Activated T-cell treated with anti-CD3 and anti-CD28 coated beads for 4 hours (primary cell): ENCODE measurements around the gene ICA1.
"Not testable (repeated sequence)": the region's sequence is repeated elsewhere in the genome, so short reads cannot be mapped to it uniquely, and the experiment has no call there.

Experiments used
- DNase-seq: peaks from one replicate; pipeline ENCODE4 v3.0.0-alpha.2; 2020

ICA1 gene

GRCh38 chr7:8089036-8089780 lies 172.8 kb downstream of the ICA1 start:
- DNase-seq, result no peak

- no peak for DNase-seq
These were observed 175.7 kb downstream of the ICA1 start for GRCh38 chr7:8086239-8086638.

GRCh38 chr7:8085420-8085819 lies 176.5 kb downstream of the ICA1 start:
- no peak for DNase-seq

GRCh38 chr7:8084836-8085235 lies 177.1 kb downstream of the ICA1 start:
- DNase-seq, result no peak

- DNase-seq, result no peak
These were observed 179.2 kb downstream of the ICA1 start for GRCh38 chr7:8082762-8083161.

GRCh38 chr7:8078418-8078817 lies 183.5 kb downstream of the ICA1 start:
- no peak for DNase-seq

- no peak for DNase-seq
These were observed 191.4 kb downstream of the ICA1 start for GRCh38 chr7:8070451-8071180.

GRCh38 chr7:8068892-8069686 lies 192.9 kb downstream of the ICA1 start:
- DNase-seq, result no peak

- no peak for DNase-seq
These were observed 196.6 kb downstream of the ICA1 start for GRCh38 chr7:8065356-8065813.

- DNase-seq, result no peak
These were observed 197.1 kb downstream of the ICA1 start for GRCh38 chr7:8064828-8065227.

GRCh38 chr7:8063706-8064297 lies 198.2 kb downstream of the ICA1 start:
- DNase-seq, result no peak

- not testable (repeated sequence) for DNase-seq
These were observed 198.7 kb downstream of the ICA1 start for GRCh38 chr7:8063300-8063699.
